ENCODE data around the gene LSMEM2.
"Not testable (repeated sequence)": the region's sequence is repeated elsewhere in the genome, so short reads cannot be mapped to it uniquely, and the experiment has no call there.

LSMEM2 gene

DNA sequence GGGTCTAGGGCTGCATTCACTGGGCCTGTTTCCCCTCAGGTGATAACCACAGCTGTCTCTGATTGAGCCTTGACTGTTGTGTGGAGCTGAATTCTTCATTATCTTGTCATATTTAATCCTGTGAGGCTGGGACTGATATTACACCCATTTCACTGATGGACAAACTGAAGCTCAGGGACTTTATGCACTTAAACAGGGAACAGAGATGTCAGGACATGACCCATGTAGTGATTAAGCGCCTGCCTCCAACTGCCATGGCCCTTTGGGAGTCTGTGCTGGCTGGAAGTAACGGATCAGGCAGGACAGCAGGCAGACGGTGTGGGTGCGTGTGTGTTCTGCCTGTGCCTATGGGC, 35.4 kb upstream of the LSMEM2 start:
- peak overlapping the region in 6 of 7 experiments; percentile 13 to 67 (median 51) for H3K4me3 ChIP-seq (ENCODE audit: control insufficient read depth in 1 of 7, extremely low read depth in 1 of 7, insufficient read depth in 4 of 7, low read depth in 2 of 7, low read length in 6 of 7)
- H3K36me3 ChIP-seq (ENCODE audit: control insufficient read depth in 4 of 4, insufficient read depth in 4 of 4, low read length in 3 of 4), result peaks cover 0 to 65% (median 22%) of the 10 kb centered on the region in 4 experiments
- H3K4me1 ChIP-seq (ENCODE audit: control extremely low read depth in 1 of 4, control insufficient read depth in 4 of 4, insufficient read depth in 4 of 4, low read length in 3 of 4), result peaks cover 18 to 99% (median 97%) of the 10 kb centered on the region in 4 experiments
- 100% methylated on average over 1 of the region's 4 CpGs for WGBS (ENCODE audit: insufficient coverage)
- ChIA-PET CTCF (interaction anchor here (0.8 to 72.5 kb wide), 7 partner anchors 6 to 93 kb away, joined by 3 to 1875 read pairs (median 5); partner anchors contain the start of genes GNAI2, LSMEM2, SEMA3B and SLC38A3), POLR2A (interaction anchor here (0.6 to 1.4 kb wide), 5 partner anchors 9 to 22 kb away, joined by 3 to 5 read pairs (median 4); no protein-coding TSS in a partner anchor)
- no peaks in the 10 kb centered on the region for H3K27me3 ChIP-seq (replicated peaks in 2 of 5; ENCODE audit: control insufficient read depth in 4 of 5, insufficient read depth in 5 of 5, low read length in 4 of 5)
- no peaks in the 10 kb centered on the region for H3K9me3 ChIP-seq (ENCODE audit: control extremely low read depth in 1 of 5, control insufficient read depth in 4 of 5, insufficient read depth in 2 of 5, low read depth in 1 of 5, low read length in 4 of 5)
- peak overlapping the region; percentile 73 to 87 for H3K27ac ChIP-seq (ENCODE audit: insufficient read depth in 1 of 2, low read depth in 1 of 2, low read length in 2 of 2, poor library complexity in 1 of 2, severe bottlenecking in 2 of 2)
- DNase-seq, result no peak

DNA sequence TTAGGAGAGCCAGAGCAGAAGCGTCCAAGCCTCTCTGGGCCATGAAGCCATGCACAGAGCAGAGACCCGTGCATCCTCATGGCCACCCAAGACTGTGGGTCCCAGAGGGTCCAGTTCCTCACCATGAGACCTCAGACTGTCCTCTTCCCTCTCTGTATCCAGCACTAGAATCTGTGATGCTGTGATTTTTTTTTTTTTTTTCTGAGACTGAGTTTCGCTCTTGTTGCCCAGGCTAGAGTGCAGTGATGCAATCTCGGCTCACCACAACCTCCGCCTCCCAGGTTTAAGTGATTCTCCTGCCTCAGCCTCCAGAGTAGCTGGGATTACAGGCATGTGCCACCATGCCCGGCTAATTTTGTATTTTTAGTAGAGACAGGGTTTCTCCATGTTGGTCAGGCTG, 34.1 kb upstream of the LSMEM2 start:
- DNase-seq; H3K9me3 ChIP-seq (ENCODE audit: control extremely low read depth in 1 of 5, control insufficient read depth in 4 of 5, insufficient read depth in 2 of 5, low read depth in 1 of 5, low read length in 4 of 5); H3K27me3 ChIP-seq (replicated peaks in 2 of 5; ENCODE audit: control insufficient read depth in 4 of 5, insufficient read depth in 5 of 5, low read length in 4 of 5): not testable (repeated sequence)
- H3K4me1 ChIP-seq (ENCODE audit: control extremely low read depth in 1 of 4, control insufficient read depth in 4 of 4, insufficient read depth in 4 of 4, low read length in 3 of 4), result peaks cover 12 to 98% (median 93%) of the 10 kb centered on the region in 4 experiments
- H3K36me3 ChIP-seq (ENCODE audit: control insufficient read depth in 4 of 4, insufficient read depth in 4 of 4, low read length in 3 of 4), result peaks cover 0 to 64% (median 22%) of the 10 kb centered on the region in 4 experiments
- 85% methylated on average over 2 of the region's 6 CpGs for WGBS (ENCODE audit: insufficient coverage)
- CTCF ChIA-PET, result interaction anchor here (6.3 to 72.5 kb wide), 3 partner anchors 5 to 51 kb away, joined by 108 to 1875 read pairs (median 1875); partner anchors contain the start of genes GNAI2, GNAT1, LSMEM2 and SEMA3B
- peak overlapping the region; percentile 52 to 83 for H3K27ac ChIP-seq (ENCODE audit: insufficient read depth in 1 of 2, low read depth in 1 of 2, low read length in 2 of 2, poor library complexity in 1 of 2, severe bottlenecking in 2 of 2)
- POLR2A ChIA-PET, result interaction anchor here (0.6 kb wide), 1 partner anchor 27 kb away, joined by 3 read pairs; no protein-coding TSS in a partner anchor
- H3K4me3 ChIP-seq (ENCODE audit: control insufficient read depth in 1 of 7, extremely low read depth in 1 of 7, insufficient read depth in 4 of 7, low read depth in 2 of 7, low read length in 6 of 7), result peak overlapping the region in 1 of 7 experiments; percentile 37

DNA sequence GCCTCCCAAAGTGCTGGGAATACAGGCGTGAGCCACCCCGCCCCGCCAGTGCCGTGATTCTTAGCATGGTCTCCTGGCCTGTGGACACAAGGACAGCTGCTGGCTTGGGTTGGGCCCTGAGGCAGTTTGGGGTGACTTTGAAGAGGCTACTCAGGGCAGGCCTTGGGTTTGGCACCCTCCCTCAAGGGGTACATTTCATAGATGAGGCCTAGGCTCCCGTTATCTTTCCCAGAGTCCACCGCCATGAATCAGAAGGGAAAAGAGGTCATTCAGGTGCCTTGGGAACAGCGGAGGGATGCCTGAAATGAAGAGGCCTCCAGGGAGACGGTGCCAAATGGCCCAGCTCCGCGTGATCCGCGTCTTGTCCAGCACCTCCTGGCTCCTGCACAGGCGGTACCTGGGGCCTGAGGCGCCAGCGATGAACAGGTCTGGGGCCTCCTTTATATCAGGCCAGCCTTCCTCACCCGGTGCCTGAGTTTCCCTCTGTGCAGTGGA, 33.6 kb upstream of the LSMEM2 start:
- H3K27me3 ChIP-seq (replicated peaks in 2 of 5; ENCODE audit: control insufficient read depth in 4 of 5, insufficient read depth in 5 of 5, low read length in 4 of 5), result no peaks in the 10 kb centered on the region
- no peaks in the 10 kb centered on the region for H3K9me3 ChIP-seq (ENCODE audit: control extremely low read depth in 1 of 5, control insufficient read depth in 4 of 5, insufficient read depth in 2 of 5, low read depth in 1 of 5, low read length in 4 of 5)
- WGBS (ENCODE audit: insufficient coverage), result 78% methylated on average over 11 of the region's 16 CpGs
- ChIA-PET CTCF (interaction anchor here (6.3 to 72.5 kb wide), 3 partner anchors 4 to 52 kb away, joined by 108 to 1875 read pairs (median 1875); partner anchors contain the start of genes GNAI2, GNAT1, LSMEM2 and SEMA3B), POLR2A (interaction anchor here (0.6 to 2.1 kb wide), 2 partner anchors 15 to 28 kb away, joined by 3 to 6 read pairs; no protein-coding TSS in a partner anchor)
- H3K36me3 ChIP-seq (ENCODE audit: control insufficient read depth in 4 of 4, insufficient read depth in 4 of 4, low read length in 3 of 4), result peaks cover 0 to 64% (median 18%) of the 10 kb centered on the region in 4 experiments
- peak overlapping the region in 6 of 7 experiments; percentile 43 to 72 (median 58) for H3K4me3 ChIP-seq (ENCODE audit: control insufficient read depth in 1 of 7, extremely low read depth in 1 of 7, insufficient read depth in 4 of 7, low read depth in 2 of 7, low read length in 6 of 7)
- H3K27ac ChIP-seq (ENCODE audit: insufficient read depth in 1 of 2, low read depth in 1 of 2, low read length in 2 of 2, poor library complexity in 1 of 2, severe bottlenecking in 2 of 2), result peak overlapping the region; percentile 52 to 83
- no peak for DNase-seq
- H3K4me1 ChIP-seq (ENCODE audit: control extremely low read depth in 1 of 4, control insufficient read depth in 4 of 4, insufficient read depth in 4 of 4, low read length in 3 of 4), result peaks cover 9 to 97% (median 88%) of the 10 kb centered on the region in 4 experiments

DNA sequence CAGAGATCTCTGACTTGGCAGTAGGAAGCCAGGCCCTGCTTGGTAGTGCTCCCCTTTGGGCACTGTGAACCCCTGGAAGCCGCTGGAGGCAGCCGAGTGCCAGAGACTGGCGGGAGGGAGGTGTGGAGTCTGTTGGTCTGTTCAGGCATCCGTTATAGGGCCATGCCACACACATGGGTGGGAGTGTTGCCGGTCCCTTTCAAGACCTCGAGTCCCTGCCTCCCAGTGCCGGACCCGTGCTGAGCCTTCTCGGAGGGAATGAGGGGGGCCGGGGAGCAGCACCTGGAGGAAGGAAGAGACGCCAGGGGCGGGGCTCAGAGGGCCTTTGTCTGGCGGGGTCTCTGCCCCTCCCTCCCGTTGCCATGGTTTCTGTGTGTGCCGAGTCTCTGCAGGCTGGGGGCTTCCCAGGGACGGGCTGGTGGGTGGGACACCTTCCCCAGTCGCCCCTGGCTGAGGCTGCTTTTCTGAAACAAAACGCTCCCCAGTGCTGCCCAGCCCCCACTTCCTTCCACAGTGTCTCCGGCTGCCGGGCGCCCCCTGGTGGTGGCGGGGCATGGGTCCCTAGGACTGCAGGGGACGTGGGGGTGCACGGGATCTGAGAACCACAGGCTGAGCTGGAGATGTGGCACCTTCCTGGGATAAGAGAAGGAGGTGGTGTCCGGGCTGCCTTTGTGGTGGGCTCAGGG, 32.9 kb upstream of the LSMEM2 start:
- Histone ChIP-seq H3K27ac (ENCODE audit: insufficient read depth in 1 of 2, low read depth in 1 of 2, low read length in 2 of 2, poor library complexity in 1 of 2, severe bottlenecking in 2 of 2) (peak overlapping the region; percentile 52 to 83), H3K27me3 (replicated peaks in 2 of 5; ENCODE audit: control insufficient read depth in 4 of 5, insufficient read depth in 5 of 5, low read length in 4 of 5) (no peaks in the 10 kb centered on the region), H3K4me3 (ENCODE audit: control insufficient read depth in 1 of 7, extremely low read depth in 1 of 7, insufficient read depth in 4 of 7, low read depth in 2 of 7, low read length in 6 of 7) (peak overlapping the region in 6 of 7 experiments; percentile 43 to 72 (median 60)), H3K4me1 (ENCODE audit: control extremely low read depth in 1 of 4, control insufficient read depth in 4 of 4, insufficient read depth in 4 of 4, low read length in 3 of 4) (peaks cover 9 to 91% (median 81%) of the 10 kb centered on the region in 4 experiments), H3K9me3 (ENCODE audit: control extremely low read depth in 1 of 5, control insufficient read depth in 4 of 5, insufficient read depth in 2 of 5, low read depth in 1 of 5, low read length in 4 of 5) (no peaks in the 10 kb centered on the region), H3K36me3 (ENCODE audit: control insufficient read depth in 4 of 4, insufficient read depth in 4 of 4, low read length in 3 of 4) (peaks cover 0 to 66% (median 21%) of the 10 kb centered on the region in 4 experiments)
- CTCF ChIA-PET, result interaction anchor here (0.6 to 72.5 kb wide), 12 partner anchors 4 to 177 kb away, joined by 3 to 1875 read pairs (median 6); partner anchors contain the start of genes GNAI2, GNAT1, HYAL3 and LSMEM2
- WGBS (ENCODE audit: insufficient coverage), result 0% methylated on average over 17 of the region's 25 CpGs
- POLR2A ChIA-PET, result interaction anchor here (0.9 to 2.1 kb wide), 5 partner anchors 9 to 18 kb away, joined by 5 to 9 read pairs (median 6); no protein-coding TSS in a partner anchor
- peak; percentile 90 to 96 (median 96) for DNase-seq

DNA sequence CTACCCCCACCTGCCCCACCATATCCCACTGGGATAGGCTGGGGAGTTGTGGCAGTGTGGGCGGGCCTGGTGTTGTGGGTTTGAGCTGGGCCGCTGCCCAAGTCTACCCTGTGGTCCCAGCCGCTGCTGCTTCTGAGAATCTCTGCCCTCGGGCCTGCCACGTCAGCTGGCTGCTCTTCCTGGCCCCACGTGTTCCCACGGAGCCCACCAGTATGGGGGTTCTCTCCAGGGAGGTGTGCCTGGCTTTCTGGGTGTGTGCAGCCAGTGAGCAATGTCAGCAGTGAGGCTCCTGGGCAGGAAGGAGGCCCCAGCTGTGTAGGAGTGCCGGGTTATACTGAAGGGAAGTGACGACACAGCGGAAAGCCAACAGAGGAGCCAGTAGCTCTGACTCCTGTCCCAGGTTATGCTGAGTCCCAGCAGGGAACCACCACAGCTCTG, 32.4 kb upstream of the LSMEM2 start:
- Histone ChIP-seq H3K4me1 (ENCODE audit: control extremely low read depth in 1 of 4, control insufficient read depth in 4 of 4, insufficient read depth in 4 of 4, low read length in 3 of 4) (peaks cover 9 to 85% (median 75%) of the 10 kb centered on the region in 4 experiments), H3K27me3 (replicated peaks in 2 of 5; ENCODE audit: control insufficient read depth in 4 of 5, insufficient read depth in 5 of 5, low read length in 4 of 5) (no peaks in the 10 kb centered on the region), H3K9me3 (ENCODE audit: control extremely low read depth in 1 of 5, control insufficient read depth in 4 of 5, insufficient read depth in 2 of 5, low read depth in 1 of 5, low read length in 4 of 5) (no peaks in the 10 kb centered on the region), H3K27ac (ENCODE audit: insufficient read depth in 1 of 2, low read depth in 1 of 2, low read length in 2 of 2, poor library complexity in 1 of 2, severe bottlenecking in 2 of 2) (peak overlapping the region; percentile 52 to 83), H3K36me3 (ENCODE audit: control insufficient read depth in 4 of 4, insufficient read depth in 4 of 4, low read length in 3 of 4) (peaks cover 4 to 67% (median 22%) of the 10 kb centered on the region in 4 experiments), H3K4me3 (ENCODE audit: control insufficient read depth in 1 of 7, extremely low read depth in 1 of 7, insufficient read depth in 4 of 7, low read depth in 2 of 7, low read length in 6 of 7) (peak overlapping the region in 6 of 7 experiments; percentile 43 to 72 (median 60))
- CTCF ChIA-PET, result interaction anchor here (0.6 to 72.5 kb wide), 12 partner anchors 3 to 178 kb away, joined by 3 to 1875 read pairs (median 6); partner anchors contain the start of genes GNAI2, GNAT1, HYAL3 and LSMEM2
- WGBS (ENCODE audit: insufficient coverage), result 8% methylated on average over 8 of the region's 10 CpGs
- peak; percentile 81 to 93 (median 89) for DNase-seq
- POLR2A ChIA-PET, result interaction anchor here (0.9 to 2.1 kb wide), 5 partner anchors 10 to 19 kb away, joined by 5 to 9 read pairs (median 6); no protein-coding TSS in a partner anchor

DNA sequence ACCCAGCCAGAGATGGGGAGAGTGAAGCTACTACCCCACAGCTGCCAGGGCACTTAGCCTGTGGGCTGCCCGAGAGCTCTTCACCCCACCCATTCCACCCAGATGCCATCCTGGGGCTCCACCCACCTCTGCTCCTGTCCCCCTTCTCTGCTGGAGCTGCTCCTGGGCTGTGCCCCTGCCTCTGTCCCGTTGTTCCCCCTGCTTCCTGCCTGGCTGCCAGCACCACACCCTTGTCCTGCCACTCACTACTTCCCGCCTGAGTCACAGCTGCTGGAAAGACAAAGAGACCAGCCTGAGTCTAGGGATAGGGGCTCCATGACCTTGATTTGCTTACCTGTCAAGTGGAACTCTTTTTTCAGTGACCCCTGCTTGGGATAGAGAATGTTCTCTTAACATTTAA, 30.5 kb upstream of the LSMEM2 start:
- H3K9me3 ChIP-seq (ENCODE audit: control extremely low read depth in 1 of 5, control insufficient read depth in 4 of 5, insufficient read depth in 2 of 5, low read depth in 1 of 5, low read length in 4 of 5), result no peaks in the 10 kb centered on the region
- no peaks in the 10 kb centered on the region for H3K27me3 ChIP-seq (replicated peaks in 2 of 5; ENCODE audit: control insufficient read depth in 4 of 5, insufficient read depth in 5 of 5, low read length in 4 of 5)
- peaks cover 4 to 79% (median 35%) of the 10 kb centered on the region in 4 experiments for H3K36me3 ChIP-seq (ENCODE audit: control insufficient read depth in 4 of 4, insufficient read depth in 4 of 4, low read length in 3 of 4)
- ChIA-PET CTCF (interaction anchor here (1.3 to 72.5 kb wide), 4 partner anchors 1 to 55 kb away, joined by 4 to 1875 read pairs (median 992); partner anchors contain the start of genes GNAI2, GNAT1, LSMEM2 and SEMA3B), POLR2A (no interaction called here)
- peak overlapping the region; percentile 22 to 59 for H3K27ac ChIP-seq (ENCODE audit: insufficient read depth in 1 of 2, low read depth in 1 of 2, low read length in 2 of 2, poor library complexity in 1 of 2, severe bottlenecking in 2 of 2)
- 27% methylated on average over 3 of the region's 3 CpGs for WGBS (ENCODE audit: insufficient coverage)
- peaks cover 9 to 66% (median 58%) of the 10 kb centered on the region in 4 experiments for H3K4me1 ChIP-seq (ENCODE audit: control extremely low read depth in 1 of 4, control insufficient read depth in 4 of 4, insufficient read depth in 4 of 4, low read length in 3 of 4)
- no peak for DNase-seq
- H3K4me3 ChIP-seq (ENCODE audit: control insufficient read depth in 1 of 7, extremely low read depth in 1 of 7, insufficient read depth in 4 of 7, low read depth in 2 of 7, low read length in 6 of 7), result no peak overlapping the region
